GM18861 (cell line): ENCODE measurements around the gene ENO4.

Source experiments
- ATAC-seq: cut with Tn5 transposase; IDR thresholded peaks from one replicate; pipeline ENCODE4 v1.9.1; 2021; ENCODE audit not compliant: unreplicated experiment

ENO4 gene

GRCh38 chr10:116831086-116831485, 18.2 kb upstream of the ENO4 start:
- ATAC-seq, result no peak

GRCh38 chr10:116831790-116832189, 17.5 kb upstream of the ENO4 start:
- ATAC-seq, result no peak

- no peak for ATAC-seq
These were observed 15.0 kb upstream of the ENO4 start for GRCh38 chr10:116833986-116834985.

GRCh38 chr10:116835658-116836057, 13.6 kb upstream of the ENO4 start:
- no peak for ATAC-seq

GRCh38 chr10:116836083-116836482, 13.2 kb upstream of the ENO4 start:
- no peak for ATAC-seq

GRCh38 chr10:116836902-116837523, 12.3 kb upstream of the ENO4 start:
- no peak for ATAC-seq

- ATAC-seq, result peak; percentile 83
These were observed 11.1 kb upstream of the ENO4 start for GRCh38 chr10:116838143-116838725.

- no peak for ATAC-seq
These were observed 8.8 kb upstream of the ENO4 start for GRCh38 chr10:116840389-116841075.

GRCh38 chr10:116845823-116846222, 3.5 kb upstream of the ENO4 start:
- ATAC-seq, result no peak

GRCh38 chr10:116848032-116848943, 1.0 kb upstream of the ENO4 start:
- peak; percentile 73 for ATAC-seq

GRCh38 chr10:116848944-116849247, 403 bp upstream of the ENO4 start:
- no peak for ATAC-seq

- no peak for ATAC-seq
These were observed 836 bp downstream of the ENO4 start for GRCh38 chr10:116850058-116850611.

GRCh38 chr10:116852246-116852645, 2.9 kb downstream of the ENO4 start:
- ATAC-seq, result no peak

GRCh38 chr10:116853287-116853686, 4.0 kb downstream of the ENO4 start:
- ATAC-seq, result no peak

GRCh38 chr10:116853701-116854100, 4.4 kb downstream of the ENO4 start:
- no peak for ATAC-seq

- ATAC-seq, result no peak
These were observed 7.9 kb downstream of the ENO4 start for GRCh38 chr10:116857156-116857555.

- no peak for ATAC-seq
These were observed 12.5 kb downstream of the ENO4 start for GRCh38 chr10:116861796-116862195.

- ATAC-seq, result no peak
These were observed 15.1 kb downstream of the ENO4 start for GRCh38 chr10:116864436-116864835.

GRCh38 chr10:116866066-116866465, 16.8 kb downstream of the ENO4 start:
- no peak for ATAC-seq

- ATAC-seq, result no peak
These were observed 17.8 kb downstream of the ENO4 start for GRCh38 chr10:116866987-116867595.
